ENCODE data around the gene EP300. TPM values are rescaled to one million over a fixed set of nuclear protein-coding genes. Genes with fewer than 3 reads are reported as not detected.

EP300 gene
- total and polyA plus RNA-seq, 2 of the 8 experiments (the other 6 are each of a cell fraction or from before 2014, with no cell fraction given), result 39.5 to 109 TPM

- ChIA-PET POLR2A (ENCODE audit: partially characterized antibody) (interaction anchor here (1.1 kb wide), 2 partner anchors 19 to 60 kb away, joined by 3 read pairs; no protein-coding TSS in a partner anchor), CTCF (ENCODE audit: partially characterized antibody) (interaction anchor here (1.9 kb wide), 1 partner anchor 61 kb away, joined by 5 read pairs; no protein-coding TSS in a partner anchor)
- H2BK20ac ChIP-seq (ENCODE audit: low read length), result no peak overlapping the region
- no peaks in the 10 kb centered on the region for H3K27me3 ChIP-seq (replicated peaks in 1 of 4; ENCODE audit: control insufficient read depth in 3 of 4, extremely low read depth in 1 of 4, insufficient read depth in 3 of 4, low read length in 3 of 4)
- no peak overlapping the region for H2BK120ac ChIP-seq (replicated peaks; ENCODE audit: low read depth, low read length)
- H3K36me3 ChIP-seq (ENCODE audit: control insufficient read depth in 2 of 4, insufficient read depth in 4 of 4, low read length in 3 of 4), result peaks cover 40 to 82% (median 59%) of the 10 kb centered on the region in 4 experiments
- no peak overlapping the region for H2AK5ac ChIP-seq (ENCODE audit: low read depth, low read length)
- peaks cover 0 to 5% (median 0%) of the 10 kb centered on the region in 4 experiments; a peak in 1 of 7 replicates for H3K4me1 ChIP-seq (replicated peaks in 1 of 4; ENCODE audit: control insufficient read depth in 3 of 4, insufficient read depth in 4 of 4, low read length in 3 of 4)
- no peak overlapping the region for H3K4ac ChIP-seq (replicated peaks; ENCODE audit: insufficient read length, low read depth, low read length)
- DNase-seq (ENCODE audit: low read depth in 1 of 2, low spot score in 2 of 2) (no peak), FAIRE-seq (no peak)
- no peak overlapping the region for H2BK15ac ChIP-seq (ENCODE audit: low read length)
- no peak overlapping the region for H3K14ac ChIP-seq (ENCODE audit: insufficient read length)
- H4K8ac ChIP-seq (ENCODE audit: extremely low read depth, insufficient read depth, low read length), result peak overlapping the region; percentile 60; the same call in 1 of the 2 replicates
- peak overlapping the region; percentile 14; the same call in 1 of the 2 replicates for H2BK12ac ChIP-seq (ENCODE audit: low read depth, low read length)
- H3K27ac ChIP-seq (ENCODE audit: low read depth, low read length), result no peak overlapping the region
- no peak overlapping the region for H3K9ac ChIP-seq (replicated peaks in 1 of 4; ENCODE audit: extremely low read depth in 1 of 4, low read depth in 3 of 4, low read length in 3 of 4)
- H2AFZ ChIP-seq (ENCODE audit: low read length), result no peak overlapping the region
- no peak overlapping the region for H3K4me3 ChIP-seq (ENCODE audit: extremely low read depth in 1 of 4, insufficient read depth in 2 of 4, low read depth in 3 of 4, low read length in 4 of 4)
- TF ChIP-seq POLR2AphosphoS5 (IDR thresholded peaks at IDR 0.05; ENCODE audit: low read depth, low read length) (peak; percentile 39; the same call in 1 of the 2 replicates), RNF2 (IDR thresholded peaks at IDR 0.05; ENCODE audit: borderline replicate concordance, low read depth, low read length, missing control alignments, poor library complexity, severe bottlenecking) (no peak)
- H3K9me3 ChIP-seq (ENCODE audit: insufficient read depth in 2 of 2, low read depth in 1 of 2, low read length in 1 of 2), result no peaks in the 10 kb centered on the region
- no peak overlapping the region; the same call in none of the 2 replicates for H2BK5ac ChIP-seq (ENCODE audit: low read depth, low read length)
- H3K79me2 ChIP-seq (ENCODE audit: control insufficient read depth in 1 of 2, insufficient read depth in 2 of 2, low read length in 2 of 2), result no peaks in the 10 kb centered on the region
- no peaks in the 10 kb centered on the region for H3K23me2 ChIP-seq (ENCODE audit: low read depth, low read length)
- no peak overlapping the region for H3K56ac ChIP-seq (replicated peaks; ENCODE audit: insufficient read length, low read depth, low read length)
- no peak overlapping the region for H4K91ac ChIP-seq (replicated peaks; ENCODE audit: insufficient read length, low read length)
- H3K23ac ChIP-seq (ENCODE audit: insufficient read length), result no peak overlapping the region
- H4K5ac ChIP-seq (ENCODE audit: insufficient read length, low read depth, low read length), result no peak overlapping the region
- peaks cover 5 to 10% of the 10 kb centered on the region in 2 experiments for H4K20me1 ChIP-seq (replicated peaks in 1 of 2; ENCODE audit: control insufficient read depth in 1 of 2, insufficient read depth in 2 of 2, low read length in 2 of 2)
- WGBS, 2 experiments (ENCODE audit: extremely low coverage in 1 of 2, insufficient coverage in 1 of 2, insufficient read length in 1 of 2, insufficient replicate concordance in 2 of 2, low coverage in 1 of 2, low lambda C conversion rate in 2 of 2, missing lambda C conversion rate in 1 of 2), result 95% methylated on average over 15 of the region's 15 CpGs; no CpG with 5 or more reads in 1 of the 2 experiments
- no peak overlapping the region for H3K18ac ChIP-seq (ENCODE audit: extremely low read depth, low read length)
- H3K79me1 ChIP-seq (ENCODE audit: low read depth, low read length), result no peaks in the 10 kb centered on the region; the same call in 1 of the 2 replicates
- H3K4me2 ChIP-seq (ENCODE audit: insufficient read depth in 1 of 2, low read depth in 2 of 2, low read length in 2 of 2), result no peak overlapping the region
Measured at GRCh38 chr22:41177040-41177621, 84.7 kb downstream of the EP300 start.
